CD14-positive monocyte (primary cell): ENCODE results near the gene DESI1. TPM values are rescaled to one million over a fixed set of nuclear protein-coding genes. Genes with fewer than 3 reads are reported as not detected.
"Not testable (repeated sequence)": the region's sequence is repeated elsewhere in the genome, so short reads cannot be mapped to it uniquely, and the experiment has no call there.

Experiments used
- DNase-seq, 3 donors: peaks; one replicate each; pipeline ENCODE4 v3.0.0-alpha.2; 2011 to 2022
- H2AFZ ChIP-seq: 2 replicates; pipeline ENCODE4 v1.6.0; 2012; ENCODE audit warnings: mild to moderate bottlenecking, low read depth, low read length, inconsistent platforms; ENCODE audit not compliant: insufficient read depth, poor library complexity, severe bottlenecking
- H3K27ac ChIP-seq, 2 donors: 1 replicate in 1 of 2; 2 replicates in 1 of 2; pipeline ENCODE4 v1.5.1; 2012 to 2013; ENCODE audit warnings: low read length in 2 of 2, control low read depth in 1 of 2, inconsistent platforms in 1 of 2, low read depth in 1 of 2, mild to moderate bottlenecking in 1 of 2
- H3K27me3 ChIP-seq, 2 donors: one replicate each; pipeline versions ENCODE4 v1.6.0 to v1.6.1; 2011 to 2013; ENCODE audit warnings: low read length in 2 of 2; ENCODE audit not compliant: control insufficient read depth in 2 of 2, insufficient read depth in 2 of 2
- H3K36me3 ChIP-seq, 2 donors: replicated peaks in 1 of 2; 1 replicate in 1 of 2; 2 replicates in 1 of 2; pipeline versions ENCODE4 v1.5.1 to v1.6.1; 2012 to 2013; ENCODE audit warnings: low read length in 2 of 2, control low read depth in 1 of 2, inconsistent platforms in 1 of 2, mild to moderate bottlenecking in 1 of 2; ENCODE audit not compliant: insufficient read depth in 2 of 2, control insufficient read depth in 1 of 2
- H3K4me1 ChIP-seq, 2 donors: 1 replicate in 1 of 2; 2 replicates in 1 of 2; pipeline versions ENCODE4 v1.5.1 to v1.6.1; 2012 to 2013; ENCODE audit warnings: low read length in 2 of 2, control low read depth in 1 of 2, inconsistent platforms in 1 of 2, mild to moderate bottlenecking in 1 of 2, moderate library complexity in 1 of 2; ENCODE audit not compliant: insufficient read depth in 2 of 2, control insufficient read depth in 1 of 2
- H3K4me2 ChIP-seq: replicated peaks from 2 replicates; pipeline ENCODE3; 2012; ENCODE audit warnings: low read length, moderate library complexity, mild to moderate bottlenecking; ENCODE audit not compliant: poor library complexity, severe bottlenecking; ENCODE audit errors: extremely low read depth
- H3K4me3 ChIP-seq, 3 experiments: fragments of 200-600 bp in 1 of 3; sonication (generic) in 1 of 3; replicated peaks in 1 of 3; 1 replicate in 2 of 3; 2 replicates in 1 of 3; pipeline ENCODE4 v1.5.1; 2011 to 2013; ENCODE audit warnings: low read length in 3 of 3, mild to moderate bottlenecking in 3 of 3, control low read depth in 2 of 3, low read depth in 2 of 3, inconsistent platforms in 1 of 3, moderate library complexity in 1 of 3
- H3K79me2 ChIP-seq: 2 replicates; pipeline ENCODE4 v1.6.0; 2012; ENCODE audit warnings: mild to moderate bottlenecking, control low read depth, inconsistent platforms, low read length, moderate library complexity; ENCODE audit not compliant: insufficient read depth
- H3K9ac ChIP-seq: 2 replicates; pipeline ENCODE4 v1.6.0; 2017; ENCODE audit warnings: low read length, mild to moderate bottlenecking; ENCODE audit not compliant: insufficient read depth, poor library complexity, severe bottlenecking
- H3K9me3 ChIP-seq, 2 donors: replicated peaks in 1 of 2; 1 replicate in 1 of 2; 2 replicates in 1 of 2; pipeline versions ENCODE4 v1.5.1 to v1.6.1; 2012 to 2013; ENCODE audit warnings: low read length in 2 of 2, control low read depth in 1 of 2; ENCODE audit not compliant: control insufficient read depth in 1 of 2, insufficient read depth in 1 of 2
- H4K20me1 ChIP-seq: 2 replicates; pipeline ENCODE4 v1.6.0; 2012; ENCODE audit warnings: mild to moderate bottlenecking, low read length, control low read depth, moderate library complexity; ENCODE audit not compliant: insufficient read depth
- H3K27ac Mint-ChIP-seq, 7 donors: one replicate each; pipeline ENCODE4 v1.8.0; 2020; ENCODE audit warnings: mild to moderate bottlenecking in 7 of 7, mixed read lengths in 7 of 7, moderate library complexity in 6 of 7, inconsistent platforms in 2 of 7
- H3K27me3 Mint-ChIP-seq, 3 donors: one replicate each; pipeline ENCODE4 v1.8.0; 2021 to 2022; ENCODE audit warnings: low read depth in 3 of 3, mild to moderate bottlenecking in 3 of 3, mixed read lengths in 3 of 3, moderate library complexity in 3 of 3, inconsistent platforms in 1 of 3
- H3K36me3 Mint-ChIP-seq, 2 donors: one replicate each; pipeline ENCODE4 v1.8.0; 2020; ENCODE audit warnings: mixed read lengths in 2 of 2, inconsistent platforms in 1 of 2, mild to moderate bottlenecking in 1 of 2
- H3K4me1 Mint-ChIP-seq: one replicate; pipeline ENCODE4 v1.8.0; 2020; ENCODE audit warnings: mild to moderate bottlenecking, mixed read lengths
- H3K4me3 Mint-ChIP-seq, 2 donors: one replicate each; pipeline ENCODE4 v1.8.0; 2020; ENCODE audit warnings: mild to moderate bottlenecking in 2 of 2, mixed read lengths in 2 of 2, moderate library complexity in 1 of 2
- H3K9me3 Mint-ChIP-seq, 7 donors: one replicate each; pipeline ENCODE4 v1.8.0; 2020 to 2022; ENCODE audit warnings: mixed read lengths in 7 of 7, mild to moderate bottlenecking in 6 of 7, moderate library complexity in 6 of 7, inconsistent platforms in 2 of 7
- WGBS: methylation state at CpG from one replicate; pipeline ENCODE4 v1.1.5; 2013; ENCODE audit warnings: missing lambda C conversion rate; ENCODE audit not compliant: insufficient coverage; 5-methylcytosine and 5-hydroxymethylcytosine counted together
- intact Hi-C, 2 donors: fragments of 100-400 bp; cut with micrococcal nuclease; formaldehyde crosslinking; loops; one replicate each; pipeline versions ENCODE4 v1.15.0 to v1.15.1; 2023
- polyA plus RNA-seq, 3 donors: library from polyadenylated mRNA; depleted of rRNA in 1 of 3; unstranded in 2 of 3; stranded (reverse) in 1 of 3; fragments of 300-500 nt in 2 of 3; fragments of >200 nt in 1 of 3; fragmentation: Illumina TruSeq in 2 of 3; gene quantifications; 1 replicate in 2 of 3; 2 replicates in 1 of 3; pipeline ENCODE4 v1.2.3, GENCODE V29; 2012 to 2021
- TF ChIP-seq, protein P1 (sequence below): fragments of 200-600 bp; IDR thresholded peaks from one replicate; pipeline ENCODE4 v1.8.0; 2022; ENCODE audit warnings: antibody characterized with exemption, mild to moderate bottlenecking

The DESI1 gene
- polyA plus RNA-seq, 3 donors: 15.8 to 33.7 (median 31.5) TPM

- H3K27me3 Mint-ChIP-seq: no peaks in the 10 kb centered on the region
- TF ChIP-seq, protein P1, sequence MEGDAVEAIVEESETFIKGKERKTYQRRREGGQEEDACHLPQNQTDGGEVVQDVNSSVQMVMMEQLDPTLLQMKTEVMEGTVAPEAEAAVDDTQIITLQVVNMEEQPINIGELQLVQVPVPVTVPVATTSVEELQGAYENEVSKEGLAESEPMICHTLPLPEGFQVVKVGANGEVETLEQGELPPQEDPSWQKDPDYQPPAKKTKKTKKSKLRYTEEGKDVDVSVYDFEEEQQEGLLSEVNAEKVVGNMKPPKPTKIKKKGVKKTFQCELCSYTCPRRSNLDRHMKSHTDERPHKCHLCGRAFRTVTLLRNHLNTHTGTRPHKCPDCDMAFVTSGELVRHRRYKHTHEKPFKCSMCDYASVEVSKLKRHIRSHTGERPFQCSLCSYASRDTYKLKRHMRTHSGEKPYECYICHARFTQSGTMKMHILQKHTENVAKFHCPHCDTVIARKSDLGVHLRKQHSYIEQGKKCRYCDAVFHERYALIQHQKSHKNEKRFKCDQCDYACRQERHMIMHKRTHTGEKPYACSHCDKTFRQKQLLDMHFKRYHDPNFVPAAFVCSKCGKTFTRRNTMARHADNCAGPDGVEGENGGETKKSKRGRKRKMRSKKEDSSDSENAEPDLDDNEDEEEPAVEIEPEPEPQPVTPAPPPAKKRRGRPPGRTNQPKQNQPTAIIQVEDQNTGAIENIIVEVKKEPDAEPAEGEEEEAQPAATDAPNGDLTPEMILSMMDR: no peak
- WGBS: no CpG with 5 or more reads among the region's 5 CpGs
- Histone ChIP-seq H3K9ac (no peak overlapping the region), H3K4me1 (no peaks in the 10 kb centered on the region), H3K79me2 (peaks cover 40% of the 10 kb centered on the region), H2AFZ (no peak overlapping the region), H3K9me3 (no peaks in the 10 kb centered on the region), H3K4me3 (no peak overlapping the region), H3K36me3 (peaks cover 80 to 98% of the 10 kb centered on the region in 2 donors), H3K4me2 (no peak overlapping the region), H4K20me1 (peaks cover 53% of the 10 kb centered on the region), H3K27ac (peak overlapping the region in 1 of 2 donors; percentile 24), H3K27me3 (no peaks in the 10 kb centered on the region)
- no peak overlapping the region for H3K4me3 Mint-ChIP-seq
- DNase-seq: no peak
- peaks cover 67 to 94% of the 10 kb centered on the region in 2 donors for H3K36me3 Mint-ChIP-seq
- H3K4me1 Mint-ChIP-seq: no peaks in the 10 kb centered on the region
- H3K9me3 Mint-ChIP-seq: no peaks in the 10 kb centered on the region
- H3K27ac Mint-ChIP-seq: no peak overlapping the region
- intact Hi-C loops: no loop called here
These were observed 17.9 kb upstream of the DESI1 start for GRCh38 chr22:41638748-41639147.

DNA sequence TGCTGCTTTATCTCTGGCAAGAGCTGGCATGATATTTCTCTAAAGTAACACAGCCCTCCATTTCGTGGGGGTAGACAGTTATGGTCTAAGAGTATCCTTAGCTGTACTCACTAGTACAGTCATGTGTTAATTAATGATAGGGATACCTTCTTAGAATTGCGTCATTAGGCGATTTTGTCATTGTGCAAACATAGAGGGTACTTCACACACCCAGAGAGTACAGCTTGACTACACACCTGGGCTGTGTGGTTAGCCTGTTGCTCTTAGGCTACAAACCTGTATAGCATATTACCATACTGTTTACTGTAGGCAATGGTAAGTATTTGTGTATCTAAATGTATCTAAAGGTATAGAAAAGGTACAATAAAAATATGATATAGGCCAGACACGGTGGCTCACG, 17.3 kb upstream of the DESI1 start:
- no peaks in the 10 kb centered on the region for H3K4me1 ChIP-seq
- TF ChIP-seq, protein P1: no peak
- H3K36me3 Mint-ChIP-seq: peaks cover 70 to 95% of the 10 kb centered on the region in 2 donors
- H3K9me3 ChIP-seq: no peaks in the 10 kb centered on the region
- no peak for DNase-seq
- no peak overlapping the region for H2AFZ ChIP-seq
- no peaks in the 10 kb centered on the region for H3K9me3 Mint-ChIP-seq
- H4K20me1 ChIP-seq: peaks cover 59% of the 10 kb centered on the region
- WGBS: 100% methylated on average over 2 of the region's 5 CpGs
- no peak overlapping the region for H3K27ac ChIP-seq
- peaks cover 83 to 100% of the 10 kb centered on the region in 2 donors for H3K36me3 ChIP-seq
- no peaks in the 10 kb centered on the region for H3K27me3 ChIP-seq
- H3K4me3 ChIP-seq: no peak overlapping the region
- peaks cover 45% of the 10 kb centered on the region for H3K79me2 ChIP-seq
- H3K27me3 Mint-ChIP-seq: no peaks in the 10 kb centered on the region
- intact Hi-C loops: no loop called here
- no peak overlapping the region for H3K9ac ChIP-seq
- H3K27ac Mint-ChIP-seq: no peak overlapping the region
- H3K4me3 Mint-ChIP-seq: no peak overlapping the region
- H3K4me2 ChIP-seq: no peak overlapping the region
- H3K4me1 Mint-ChIP-seq: no peaks in the 10 kb centered on the region

DNA sequence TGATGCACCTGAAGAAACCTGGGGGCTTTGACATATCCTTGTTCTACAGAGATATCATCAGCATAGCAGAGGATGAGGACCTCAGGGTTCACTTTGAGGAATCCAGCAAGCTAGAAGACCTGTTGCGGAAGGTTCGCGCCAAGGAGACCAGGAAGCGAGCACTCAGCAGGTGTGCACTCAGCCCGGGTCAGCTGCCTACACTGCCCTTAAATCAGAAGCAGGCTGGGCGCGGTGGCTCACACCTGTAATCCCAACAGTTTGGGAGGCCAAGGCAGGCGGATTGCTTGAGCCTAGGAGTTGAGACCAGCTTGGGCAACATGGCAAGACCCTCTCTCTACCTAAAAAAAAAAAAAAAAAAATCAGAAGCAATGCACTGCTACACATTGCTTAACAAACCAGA, 16.8 kb upstream of the DESI1 start:
- H3K9me3 ChIP-seq, intact Hi-C loops, H3K9ac ChIP-seq, H3K27ac Mint-ChIP-seq, H3K27ac ChIP-seq, H3K4me3 Mint-ChIP-seq, H3K27me3 Mint-ChIP-seq, H3K9me3 Mint-ChIP-seq, H3K4me1 Mint-ChIP-seq, DNase-seq, H3K4me2 ChIP-seq, H3K4me1 ChIP-seq, H3K4me3 ChIP-seq, H3K27me3 ChIP-seq, H2AFZ ChIP-seq: not testable (repeated sequence)
- H3K36me3 ChIP-seq: peaks cover 81 to 98% of the 10 kb centered on the region in 2 donors
- peaks cover 43% of the 10 kb centered on the region for H3K79me2 ChIP-seq
- peaks cover 68 to 95% of the 10 kb centered on the region in 2 donors for H3K36me3 Mint-ChIP-seq
- H4K20me1 ChIP-seq: peaks cover 55% of the 10 kb centered on the region
- WGBS: over 99% methylated on average over 8 of the region's 8 CpGs
